ENCODE measurements around the gene OR8D1.

OR8D1 gene

DNA sequence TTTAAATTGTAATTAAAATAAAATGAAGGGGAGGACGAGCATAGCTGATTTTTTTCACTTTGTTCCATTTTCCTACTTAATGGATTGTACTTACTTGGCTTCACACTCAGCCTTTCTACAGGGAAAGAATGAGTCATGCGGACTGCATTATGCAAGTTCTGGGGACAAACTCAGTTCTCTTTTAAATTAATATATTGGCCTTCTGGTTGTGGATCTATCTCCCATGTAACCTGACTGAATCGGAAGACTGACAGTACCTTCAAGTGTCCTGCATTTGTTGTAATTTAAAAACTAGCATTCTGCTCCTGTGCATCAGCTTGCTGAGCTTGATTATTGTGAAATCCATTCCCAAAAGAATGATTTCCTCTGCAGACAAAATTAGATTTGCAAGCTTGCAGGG, 12.2 kb downstream of the OR8D1 start:
- Histone ChIP-seq H3K9me3 (no peaks in the 10 kb centered on the region), H3K36me3 (no peaks in the 10 kb centered on the region), H3K4me1 (no peaks in the 10 kb centered on the region), H3K4me3 (ENCODE audit: low read depth, low read length) (no peak overlapping the region), H3K27me3 (no peaks in the 10 kb centered on the region)
- DNase-seq = no peak
- no peak for TF ChIP-seq CTCF (IDR thresholded peaks at IDR 0.05; ENCODE audit: low read depth, low read length)

- no peak for TF ChIP-seq CTCF (IDR thresholded peaks at IDR 0.05; ENCODE audit: low read depth, low read length)
- DNase-seq = no peak
Observed at GRCh38 chr11:124297921-124298320, 15.8 kb downstream of the OR8D1 start.

DNA sequence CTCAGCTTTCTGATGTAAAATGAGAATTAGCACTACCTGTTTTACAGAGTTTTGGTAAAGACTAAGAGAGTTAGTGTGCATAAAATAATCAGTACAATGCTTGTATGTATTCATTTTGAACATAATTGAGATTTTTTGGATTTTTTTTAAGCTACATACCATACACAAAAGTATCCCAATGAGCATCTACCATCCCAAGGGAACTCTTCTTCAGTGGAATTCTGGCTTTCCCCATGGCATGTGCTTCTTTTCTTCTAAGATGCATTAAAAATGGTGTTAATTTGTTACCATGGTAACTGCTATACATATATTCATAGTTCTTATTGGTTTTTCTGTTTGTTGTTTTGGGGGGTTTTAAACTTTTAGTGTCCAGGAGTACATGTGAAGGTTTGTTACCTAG, 17.7 kb downstream of the OR8D1 start:
- no peaks in the 10 kb centered on the region for H3K9me3 ChIP-seq
- no peaks in the 10 kb centered on the region; the same call in 1 of the 2 replicates for H3K27me3 ChIP-seq
- no peak for TF ChIP-seq CTCF (IDR thresholded peaks at IDR 0.05; ENCODE audit: low read depth, low read length)
- no peaks in the 10 kb centered on the region for H3K36me3 ChIP-seq
- DNase-seq = no peak
- no peaks in the 10 kb centered on the region for H3K4me1 ChIP-seq
- no peak overlapping the region for H3K4me3 ChIP-seq (ENCODE audit: low read depth, low read length)

More at GRCh38 chr11:124297921-124298320, 15.8 kb downstream of the OR8D1 start:
- Histone ChIP-seq H3K4me3 (ENCODE audit: low read depth, low read length) (no peak overlapping the region), H3K27me3 (no peaks in the 10 kb centered on the region; the same call in 1 of the 2 replicates), H3K9me3 (no peaks in the 10 kb centered on the region), H3K36me3 (no peaks in the 10 kb centered on the region), H3K4me1 (no peaks in the 10 kb centered on the region)

DNA sequence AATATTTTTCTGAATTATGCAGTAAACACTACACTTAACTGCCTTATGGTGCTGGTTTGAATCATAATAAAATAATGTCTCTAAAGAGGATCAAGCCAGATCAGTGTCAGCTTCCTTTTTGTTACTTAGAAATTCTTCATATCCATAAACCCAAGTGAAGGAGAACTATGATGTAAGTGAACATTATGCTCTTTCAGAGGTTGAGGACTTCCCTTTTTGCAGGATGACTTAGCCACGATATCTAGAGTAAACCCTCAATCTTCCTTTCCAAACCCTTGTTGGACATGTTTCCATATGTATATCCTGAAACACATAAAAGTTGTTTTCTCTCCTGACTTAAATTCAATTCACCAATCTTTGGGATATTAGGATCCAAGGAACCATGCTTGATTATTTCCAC, 19.1 kb downstream of the OR8D1 start:
- Histone ChIP-seq H3K4me3 (ENCODE audit: low read depth, low read length) (no peak overlapping the region), H3K27me3 (no peaks in the 10 kb centered on the region; the same call in 1 of the 2 replicates), H3K9me3 (no peaks in the 10 kb centered on the region), H3K4me1 (no peaks in the 10 kb centered on the region), H3K36me3 (no peaks in the 10 kb centered on the region)
- no peak for TF ChIP-seq CTCF (IDR thresholded peaks at IDR 0.05; ENCODE audit: low read depth, low read length)
- DNase-seq = no peak

GRCh38 chr11:124285610-124286344, 28.0 kb downstream of the OR8D1 start:
- TF ChIP-seq CTCF (IDR thresholded peaks at IDR 0.05; ENCODE audit: low read depth, low read length) = no peak
- H3K9me3 ChIP-seq = no peaks in the 10 kb centered on the region; the same call in 1 of the 2 replicates
- no peaks in the 10 kb centered on the region for H3K4me1 ChIP-seq
- no peak for DNase-seq
- H3K27me3 ChIP-seq = no peaks in the 10 kb centered on the region
- H3K36me3 ChIP-seq = no peaks in the 10 kb centered on the region
- H3K4me3 ChIP-seq (ENCODE audit: low read depth, low read length) = no peak overlapping the region

- H3K4me1 ChIP-seq = no peaks in the 10 kb centered on the region
- TF ChIP-seq CTCF (IDR thresholded peaks at IDR 0.05; ENCODE audit: low read depth, low read length) = no peak
Observed at GRCh38 chr11:124278261-124278660, 35.5 kb downstream of the OR8D1 start.

More at GRCh38 chr11:124278261-124278660, 35.5 kb downstream of the OR8D1 start:
- DNase-seq = no peak
- no peaks in the 10 kb centered on the region for H3K9me3 ChIP-seq
- H3K27me3 ChIP-seq = no peaks in the 10 kb centered on the region
- H3K4me3 ChIP-seq (ENCODE audit: low read depth, low read length) = no peak overlapping the region
- H3K36me3 ChIP-seq = no peaks in the 10 kb centered on the region
